Activated effector memory CD4-positive, alpha-beta T cell treated with anti-CD3 and anti-CD28 coated beads, Interleukin-2, amount 50 U/mL, for 16 hours (primary cell): ENCODE results near the gene TNFRSF11A.

Experiments
- DNase-seq: peaks from one replicate; pipeline ENCODE4 v3.0.0-alpha.2; 2020

Gene TNFRSF11A

DNA sequence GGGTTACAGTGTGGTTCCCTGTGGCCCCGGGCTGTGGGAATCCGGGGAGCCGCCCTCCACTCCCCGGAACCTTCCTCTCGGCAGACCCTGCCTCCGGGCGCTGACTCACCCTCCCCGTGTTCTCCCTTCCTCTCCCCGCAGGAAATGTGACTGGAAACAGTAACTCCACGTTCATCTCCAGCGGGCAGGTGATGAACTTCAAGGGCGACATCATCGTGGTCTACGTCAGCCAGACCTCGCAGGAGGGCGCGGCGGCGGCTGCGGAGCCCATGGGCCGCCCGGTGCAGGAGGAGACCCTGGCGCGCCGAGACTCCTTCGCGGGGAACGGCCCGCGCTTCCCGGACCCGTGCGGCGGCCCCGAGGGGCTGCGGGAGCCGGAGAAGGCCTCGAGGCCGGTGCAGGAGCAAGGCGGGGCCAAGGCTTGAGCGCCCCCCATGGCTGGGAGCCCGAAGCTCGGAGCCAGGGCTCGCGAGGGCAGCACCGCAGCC, 59.5 kb downstream of the TNFRSF11A start:
- DNase-seq, result no peak

DNA sequence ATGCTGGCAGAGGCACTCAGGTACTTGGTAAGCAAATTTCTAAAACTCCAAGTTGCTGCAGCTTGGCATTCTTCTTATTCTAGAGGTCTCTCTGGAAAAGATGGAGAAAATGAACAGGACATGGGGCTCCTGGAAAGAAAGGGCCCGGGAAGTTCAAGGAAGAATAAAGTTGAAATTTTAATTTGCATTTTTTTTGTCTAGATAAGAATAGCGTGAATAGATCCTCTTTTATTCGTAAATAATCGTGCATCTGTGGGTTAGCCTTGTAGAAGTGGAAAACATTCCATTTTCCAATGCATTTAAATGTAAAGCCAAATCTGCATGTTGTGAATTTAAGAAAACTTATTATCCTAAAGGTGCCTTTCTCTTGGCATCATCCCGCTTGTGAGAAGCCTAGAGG, 61.0 kb downstream of the TNFRSF11A start:
- no peak for DNase-seq

- no peak for DNase-seq
Measured at GRCh38 chr18:62386601-62387000, 61.5 kb downstream of the TNFRSF11A start.

- no peak for DNase-seq
Measured at GRCh38 chr18:62387257-62387656, 62.1 kb downstream of the TNFRSF11A start.

GRCh38 chr18:62388855-62389760, 64.0 kb downstream of the TNFRSF11A start:
- DNase-seq, result no peak

- no peak for DNase-seq
Measured at GRCh38 chr18:62389761-62390481, 64.8 kb downstream of the TNFRSF11A start.

- no peak for DNase-seq
Measured at GRCh38 chr18:62394006-62394763, 69.1 kb downstream of the TNFRSF11A start.

- no peak for DNase-seq
Measured at GRCh38 chr18:62396381-62396780, 71.3 kb downstream of the TNFRSF11A start.

- DNase-seq, result no peak
Measured at GRCh38 chr18:62396967-62397366, 71.9 kb downstream of the TNFRSF11A start.

GRCh38 chr18:62398291-62398690, 73.2 kb downstream of the TNFRSF11A start:
- DNase-seq, result no peak

DNA sequence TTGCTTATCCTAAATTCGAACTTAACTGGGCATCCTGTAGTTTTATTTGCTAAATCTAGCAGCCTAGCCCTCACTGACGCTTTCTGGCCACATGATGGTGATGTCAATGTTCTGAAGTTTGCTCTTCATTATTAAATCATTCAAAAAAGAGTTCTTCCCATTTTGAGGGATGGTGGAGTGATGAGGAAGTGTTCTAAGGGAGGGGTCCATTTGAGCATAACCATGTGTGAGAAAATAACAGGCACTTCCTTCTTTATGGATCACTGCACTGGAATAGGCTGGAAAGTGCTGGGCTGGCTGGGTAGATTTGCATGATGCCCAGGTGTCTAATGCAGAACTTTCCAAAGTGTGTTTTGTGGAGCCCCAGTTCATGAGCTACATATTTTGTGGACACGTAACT, 74.2 kb downstream of the TNFRSF11A start:
- no peak for DNase-seq

DNA sequence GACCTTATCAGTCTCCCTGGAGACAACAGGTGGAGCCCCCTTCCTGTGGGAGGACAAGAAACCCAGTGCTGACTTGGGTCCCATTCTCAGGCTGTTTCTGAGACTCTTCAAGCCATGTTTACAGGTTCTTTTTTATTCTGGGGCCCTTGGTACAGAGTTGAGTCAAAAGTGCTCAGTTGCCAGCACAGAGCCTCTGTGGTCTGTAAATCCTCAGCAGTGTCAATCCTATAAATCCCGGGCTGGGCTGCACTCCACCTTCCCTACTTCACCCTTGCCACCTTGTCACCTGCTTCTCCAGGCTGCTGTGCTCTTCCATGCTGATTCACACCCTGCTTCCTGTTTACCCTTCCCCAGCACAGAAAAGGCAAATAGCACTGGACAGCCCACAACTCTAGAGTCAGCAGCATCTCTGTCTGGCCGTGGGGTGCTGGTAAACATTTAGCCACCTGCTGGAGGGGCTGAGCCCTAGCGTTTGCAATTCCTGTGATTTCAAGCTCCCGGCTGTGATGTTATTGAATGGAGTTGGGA, 74.7 kb downstream of the TNFRSF11A start:
- DNase-seq, result no peak

DNA sequence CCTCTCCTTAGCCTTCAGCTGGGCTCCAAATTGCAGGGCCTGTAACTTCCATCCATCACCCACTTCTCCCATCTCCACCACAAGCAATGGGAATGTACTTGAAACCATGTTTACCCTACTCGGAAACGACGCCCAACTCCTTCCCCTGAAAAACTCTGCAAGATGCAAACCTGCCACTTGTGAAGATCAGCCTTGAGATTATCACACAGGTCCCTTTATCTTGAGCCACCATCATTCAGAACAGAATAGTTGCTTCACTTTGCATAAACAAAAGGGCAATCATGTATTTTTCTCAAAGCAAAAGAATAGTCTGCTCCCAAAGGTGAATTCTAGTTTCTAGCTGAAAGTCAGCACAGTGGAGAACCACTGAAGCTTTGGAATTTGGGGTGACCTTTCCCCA, 75.8 kb downstream of the TNFRSF11A start:
- DNase-seq, result no peak

DNA sequence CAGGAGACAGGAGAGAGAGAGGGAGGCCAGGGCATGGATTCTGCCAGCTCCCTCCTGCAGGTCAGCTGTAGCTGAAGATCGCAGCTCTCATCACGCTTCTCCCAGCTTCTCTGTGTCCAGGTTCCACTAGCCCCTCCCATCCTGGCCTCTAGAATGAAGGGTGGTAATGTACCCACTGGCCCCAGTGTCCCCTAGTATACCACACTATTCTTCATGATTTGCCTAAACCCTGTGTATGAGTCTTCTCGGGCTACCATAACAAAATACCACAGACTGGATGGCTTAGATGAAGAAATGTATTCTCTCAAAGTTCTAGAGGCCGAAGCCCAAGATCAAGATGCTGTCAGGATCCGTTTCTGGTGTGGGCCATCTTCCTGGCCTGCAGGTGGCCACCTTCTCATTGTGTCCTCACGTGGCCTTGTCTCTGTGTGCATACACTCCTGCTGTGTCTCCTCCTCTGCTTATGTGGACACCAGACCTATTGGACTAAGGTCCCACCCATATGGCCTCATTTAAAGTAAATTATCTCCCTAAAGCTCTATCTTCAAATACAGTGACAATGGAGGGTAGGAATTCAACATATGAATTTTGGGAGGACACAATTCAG, 77.3 kb downstream of the TNFRSF11A start:
- DNase-seq, result no peak

GRCh38 chr18:62403120-62403519, 78.0 kb downstream of the TNFRSF11A start:
- no peak for DNase-seq

DNA sequence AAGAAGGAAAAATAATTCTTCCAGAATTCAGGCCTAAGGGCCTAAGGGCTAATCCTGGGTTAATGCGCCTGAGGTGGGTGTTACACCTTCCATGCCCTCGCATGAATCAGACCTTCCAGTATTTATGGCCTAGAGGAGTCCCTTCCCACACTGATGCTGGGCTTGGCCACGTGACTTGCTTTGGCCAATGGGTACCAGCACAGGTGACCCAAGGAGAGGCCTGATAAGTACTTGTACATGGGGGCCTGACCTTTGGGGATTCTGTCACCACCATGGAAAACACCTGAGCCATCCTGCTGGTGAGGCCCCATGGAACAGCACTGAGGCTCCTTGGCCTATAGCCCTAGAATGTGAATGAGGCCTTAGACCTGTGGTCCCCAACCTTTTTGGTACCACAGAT, 79.8 kb downstream of the TNFRSF11A start:
- no peak for DNase-seq

DNA sequence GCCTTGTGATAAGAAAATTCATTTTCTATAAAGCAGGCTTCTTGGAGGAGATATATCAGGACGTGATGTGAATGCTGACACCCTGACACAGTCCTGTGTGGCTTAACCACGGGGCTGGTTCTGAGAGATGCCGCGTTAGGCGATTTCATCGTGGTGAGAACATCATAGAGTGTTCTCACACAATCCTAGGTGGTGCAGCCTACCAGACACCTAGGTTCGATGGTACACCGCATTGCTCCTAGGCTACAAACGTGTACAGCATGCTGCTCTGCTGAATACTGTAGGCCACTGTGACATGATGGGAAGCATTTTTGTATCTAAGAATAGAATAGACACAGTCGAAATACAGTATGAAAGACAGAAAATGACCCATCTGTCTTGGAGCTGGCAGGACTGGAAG, 82.5 kb downstream of the TNFRSF11A start:
- DNase-seq, result no peak

- no peak for DNase-seq
Measured at GRCh38 chr18:62409821-62410220, 84.7 kb downstream of the TNFRSF11A start.

- no peak for DNase-seq
Measured at GRCh38 chr18:62412231-62412979, 87.3 kb downstream of the TNFRSF11A start.

DNA sequence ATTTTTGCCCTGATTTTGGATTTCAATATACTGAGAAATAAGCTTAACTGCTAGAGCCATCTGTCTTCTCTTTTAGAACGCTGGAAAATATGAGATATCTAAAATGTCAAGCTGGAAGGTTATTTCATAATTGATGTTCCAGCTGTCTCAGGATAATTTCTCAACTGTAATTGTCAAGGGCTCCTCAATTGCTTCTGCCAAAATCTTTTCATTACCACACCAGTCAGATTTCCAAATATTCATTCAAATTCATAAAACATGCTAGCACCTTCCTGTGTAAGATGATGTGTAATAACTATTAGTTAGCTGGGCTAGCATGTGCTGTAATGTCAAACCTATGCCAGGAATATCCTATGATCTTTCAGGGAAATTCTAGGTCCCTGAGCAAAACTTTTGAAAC, 88.1 kb downstream of the TNFRSF11A start:
- DNase-seq, result no peak

DNA sequence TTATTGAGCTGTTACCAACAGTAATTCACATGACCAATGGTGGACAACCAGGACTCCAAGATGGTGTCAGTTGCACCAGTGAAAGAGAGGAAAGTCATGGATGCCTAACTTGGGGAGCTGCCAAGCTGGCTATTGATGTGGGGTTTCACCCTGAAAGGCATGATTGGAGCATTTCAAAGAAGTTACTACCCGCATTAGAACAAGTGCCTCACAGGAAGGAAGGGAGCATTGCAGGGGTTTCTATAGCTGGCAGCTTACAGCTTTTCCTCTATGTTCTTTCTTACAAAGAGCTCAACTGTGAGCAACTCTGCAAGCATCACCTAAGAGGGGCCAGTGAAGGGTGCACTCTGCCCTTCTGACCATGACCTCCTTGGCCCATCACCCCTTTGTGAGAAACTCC, 93.1 kb downstream of the TNFRSF11A start:
- DNase-seq, result no peak

DNA sequence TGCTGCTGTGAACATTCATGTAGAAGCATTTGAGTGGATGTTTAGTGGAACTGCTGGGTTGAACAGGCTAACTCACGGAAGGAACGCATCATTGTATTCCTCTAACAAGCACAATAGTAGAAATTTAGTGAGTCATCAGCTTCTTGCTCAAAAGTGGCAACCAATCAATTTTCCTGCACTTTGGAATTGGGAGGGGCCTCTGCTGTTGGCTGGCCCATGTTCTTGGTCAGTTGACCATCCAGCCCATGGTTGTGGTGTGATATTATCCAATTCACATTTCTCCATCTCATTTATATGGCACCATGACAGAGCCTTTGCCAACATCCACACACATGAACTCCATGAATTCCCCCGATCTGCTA, 95.0 kb downstream of the TNFRSF11A start:
- DNase-seq, result peak; percentile 66
